Fibroblast of skin of left quadriceps (primary cell): ENCODE data around the gene HSD3B2.

Source experiments
- DNase-seq, 2 experiments: peaks; one replicate each; pipeline ENCODE4 v3.0.0-alpha.2; 2013; ENCODE audit warnings: low read depth in 2 of 2

The HSD3B2 gene

GRCh38 chr1:119462964-119463363 is 48.0 kb downstream of the HSD3B2 start:
- no peak for DNase-seq

DNA sequence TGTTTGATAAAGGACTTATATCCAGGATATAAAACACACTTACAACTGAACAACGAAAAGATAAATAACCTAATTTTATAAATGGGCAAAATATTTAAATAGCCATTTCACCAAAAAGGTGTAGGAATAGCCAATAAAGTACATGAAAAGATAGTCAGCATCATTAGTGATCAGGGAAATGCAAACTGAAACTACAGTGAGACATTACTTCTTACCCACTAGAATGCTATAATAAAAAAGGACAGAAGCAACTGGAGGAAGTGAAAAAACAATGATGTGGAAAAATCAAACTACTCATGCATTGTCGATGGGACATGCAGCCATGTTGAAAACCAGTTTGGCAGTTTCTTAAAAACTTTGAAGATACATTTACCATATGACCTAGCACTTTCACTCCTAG is 48.6 kb downstream of the HSD3B2 start:
- no peak for DNase-seq

GRCh38 chr1:119466445-119466844 is 51.5 kb downstream of the HSD3B2 start:
- no peak for DNase-seq

DNA sequence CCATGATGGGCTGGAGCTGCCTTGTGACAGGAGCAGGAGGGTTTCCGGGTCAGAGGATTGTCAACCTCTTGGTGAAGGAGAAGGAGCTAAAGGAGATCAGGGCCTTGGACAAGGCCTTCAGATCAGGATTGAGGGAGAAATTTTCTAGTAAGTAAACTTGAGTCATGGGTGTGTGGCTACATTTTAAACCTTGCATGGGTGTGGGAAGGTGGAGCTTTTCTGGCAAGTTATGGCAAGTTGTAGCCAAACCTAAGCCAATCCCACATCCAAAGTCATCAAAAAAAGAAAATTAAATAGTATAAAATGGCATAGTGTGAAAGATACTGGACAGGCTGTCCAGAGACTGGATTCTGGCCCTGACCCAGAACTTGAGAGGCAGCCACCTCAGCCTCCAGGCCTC is 52.3 kb downstream of the HSD3B2 start:
- no peak for DNase-seq

- DNase-seq, result no peak
These were observed 53.1 kb downstream of the HSD3B2 start for GRCh38 chr1:119467857-119468668.

- no peak for DNase-seq
These were observed 54.8 kb downstream of the HSD3B2 start for GRCh38 chr1:119469741-119470140.

- DNase-seq, result no peak
These were observed 55.4 kb downstream of the HSD3B2 start for GRCh38 chr1:119470377-119470776.

GRCh38 chr1:119470958-119471357 is 56.0 kb downstream of the HSD3B2 start:
- DNase-seq, result no peak

- no peak for DNase-seq
These were observed 56.6 kb downstream of the HSD3B2 start for GRCh38 chr1:119471566-119471965.

- DNase-seq, result no peak
These were observed 57.3 kb downstream of the HSD3B2 start for GRCh38 chr1:119472080-119472818.
